ENCODE data around the gene PKD1.

The PKD1 gene

GRCh38 chr16:2135770-2136490 is at the start of gene PKD1:
PKD1 (minus strand) TSS chr16:2135898; CDS start chr16:2135689, 209 bp downstream.
- peak; percentile 82 for DNase-seq (ENCODE audit: low read depth)

- no peak for DNase-seq (ENCODE audit: low read depth)
Observed at GRCh38 chr16:2184962-2185361, 49.3 kb upstream of the PKD1 start.

GRCh38 chr16:2184346-2184745 is 48.6 kb upstream of the PKD1 start:
- DNase-seq (ENCODE audit: low read depth): no peak

GRCh38 chr16:2183671-2184070 is 48.0 kb upstream of the PKD1 start:
- no peak for DNase-seq (ENCODE audit: low read depth)

DNA sequence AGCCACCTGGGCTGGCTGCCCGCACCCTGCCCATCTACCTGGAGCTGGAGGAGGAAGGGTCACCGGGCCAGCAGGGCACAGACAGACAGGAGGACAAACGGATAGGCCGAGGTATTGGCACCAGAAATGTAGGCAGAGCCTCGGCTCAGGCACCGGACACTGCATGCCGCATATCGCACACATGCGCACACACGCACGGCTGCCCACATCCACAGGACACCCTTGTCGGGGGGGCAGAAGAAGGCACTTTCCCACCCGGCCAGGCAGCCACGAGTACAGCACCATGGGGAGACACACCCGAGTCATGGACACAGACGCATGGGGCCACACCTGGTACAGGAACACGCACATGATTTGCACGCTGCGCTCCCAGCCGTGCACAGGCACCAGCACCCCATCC is 46.3 kb upstream of the PKD1 start:
- DNase-seq (ENCODE audit: low read depth): no peak

GRCh38 chr16:2180962-2181923 is 45.5 kb upstream of the PKD1 start:
- DNase-seq (ENCODE audit: low read depth): no peak

DNA sequence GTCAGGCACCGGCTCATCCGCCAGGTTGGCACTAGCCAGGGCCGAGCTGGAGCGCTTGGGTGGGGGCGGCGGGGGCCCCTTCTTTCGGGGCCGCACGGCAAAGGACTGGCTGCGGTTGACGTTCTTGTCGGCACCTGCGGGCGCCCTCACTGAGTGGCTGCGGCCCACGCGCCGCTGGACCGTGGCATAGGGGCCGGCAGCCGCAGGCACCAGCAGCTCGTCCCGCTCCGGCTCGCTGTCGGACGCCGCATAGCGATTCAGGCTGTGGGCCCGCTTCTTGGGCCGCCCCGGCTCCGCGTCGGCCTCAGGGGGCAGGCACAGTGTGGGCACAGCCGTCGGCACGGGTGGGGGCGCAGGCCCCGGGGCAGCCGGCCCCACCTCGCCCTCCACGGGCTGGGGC is 44.8 kb upstream of the PKD1 start:
- no peak for DNase-seq (ENCODE audit: low read depth)

- DNase-seq (ENCODE audit: low read depth): no peak
Observed at GRCh38 chr16:2179576-2179975, 43.9 kb upstream of the PKD1 start.

DNA sequence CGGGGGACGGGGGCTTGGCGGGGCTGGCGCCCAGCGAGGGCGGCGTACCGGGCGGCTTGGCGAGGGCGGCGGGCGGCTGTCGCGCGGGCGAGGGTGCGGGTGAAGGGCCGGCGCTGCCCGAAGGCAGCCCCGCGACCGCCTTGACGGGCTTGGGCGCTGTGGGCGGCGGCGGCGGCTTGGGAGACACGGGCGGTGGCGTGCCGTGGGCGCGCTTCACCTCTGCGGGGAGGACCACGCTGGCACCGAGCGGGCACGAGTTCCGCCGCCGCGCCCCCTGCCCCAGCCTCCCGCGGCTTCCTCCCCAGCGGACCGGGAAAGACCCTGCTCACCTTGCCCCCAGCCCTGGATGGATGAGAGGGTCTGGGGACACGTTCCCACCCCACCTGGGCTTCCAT is 43.4 kb upstream of the PKD1 start:
- no peak for DNase-seq (ENCODE audit: low read depth)

GRCh38 chr16:2178321-2179106 is 42.8 kb upstream of the PKD1 start:
- DNase-seq (ENCODE audit: low read depth): no peak

- no peak for DNase-seq (ENCODE audit: low read depth)
Observed at GRCh38 chr16:2177561-2177960, 41.9 kb upstream of the PKD1 start.

- no peak for DNase-seq (ENCODE audit: low read depth)
Observed at GRCh38 chr16:2177101-2177500, 41.4 kb upstream of the PKD1 start.

GRCh38 chr16:2176047-2176446 is 40.3 kb upstream of the PKD1 start:
- no peak for DNase-seq (ENCODE audit: low read depth)

- no peak for DNase-seq (ENCODE audit: low read depth)
Observed at GRCh38 chr16:2175454-2175853, 39.8 kb upstream of the PKD1 start.

- no peak for DNase-seq (ENCODE audit: low read depth)
Observed at GRCh38 chr16:2174396-2175131, 38.9 kb upstream of the PKD1 start.

GRCh38 chr16:2173916-2174315 is 38.2 kb upstream of the PKD1 start:
- no peak for DNase-seq (ENCODE audit: low read depth)

GRCh38 chr16:2173366-2173765 is 37.7 kb upstream of the PKD1 start:
- no peak for DNase-seq (ENCODE audit: low read depth)

- DNase-seq (ENCODE audit: low read depth): no peak
Observed at GRCh38 chr16:2172688-2173335, 37.1 kb upstream of the PKD1 start.

- no peak for DNase-seq (ENCODE audit: low read depth)
Observed at GRCh38 chr16:2171601-2172178, 36.0 kb upstream of the PKD1 start.

DNA sequence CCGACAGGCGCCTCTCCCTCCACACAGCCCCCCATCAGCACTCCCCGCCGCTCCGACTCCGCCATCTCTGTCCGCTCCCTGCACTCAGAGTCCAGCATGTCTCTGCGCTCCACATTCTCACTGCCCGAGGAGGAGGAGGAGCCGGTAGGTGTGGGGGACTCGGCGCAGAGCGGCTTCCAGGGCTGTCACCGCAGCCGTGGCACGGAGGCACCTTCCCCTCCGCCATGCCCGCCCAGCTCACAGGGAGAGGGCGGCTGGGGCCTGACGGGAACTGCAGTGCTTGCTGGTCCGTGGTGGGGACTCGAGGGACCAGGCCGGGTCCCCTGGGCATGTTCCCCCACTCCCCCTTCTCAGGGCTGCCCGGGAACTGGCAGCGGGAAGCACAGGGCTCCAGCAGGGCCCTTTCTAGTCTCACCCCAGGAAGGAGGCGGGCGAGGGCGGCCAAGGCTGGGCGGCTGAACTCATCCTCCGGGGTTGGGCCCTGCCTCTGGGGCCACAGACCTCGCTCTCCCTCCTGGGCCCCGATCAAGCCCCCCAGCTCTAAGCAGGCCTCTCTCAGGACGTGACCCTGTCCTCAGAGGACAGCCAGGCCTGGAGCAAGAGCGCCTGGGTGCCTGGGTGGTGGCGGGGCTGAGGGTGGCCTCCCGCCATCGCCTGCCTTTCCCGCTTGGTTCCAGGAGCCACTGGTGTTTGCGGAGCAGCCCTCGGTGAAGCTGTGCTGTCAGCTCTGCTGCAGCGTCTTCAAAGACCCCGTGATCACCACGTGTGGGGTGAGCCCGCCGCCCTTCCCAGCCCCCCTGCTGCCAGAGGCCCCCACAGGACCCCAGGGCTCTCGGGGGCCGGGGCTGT is 35.1 kb upstream of the PKD1 start:
- DNase-seq (ENCODE audit: low read depth): no peak
